Cerebellar cortex (tissue), 1 donor: ENCODE results near the gene SYNE3.

Experiments
- DNase-seq: peaks from one replicate; pipeline ENCODE4 v3.0.0-alpha.2; 2015; ENCODE audit warnings: low spot score

Gene SYNE3

DNA sequence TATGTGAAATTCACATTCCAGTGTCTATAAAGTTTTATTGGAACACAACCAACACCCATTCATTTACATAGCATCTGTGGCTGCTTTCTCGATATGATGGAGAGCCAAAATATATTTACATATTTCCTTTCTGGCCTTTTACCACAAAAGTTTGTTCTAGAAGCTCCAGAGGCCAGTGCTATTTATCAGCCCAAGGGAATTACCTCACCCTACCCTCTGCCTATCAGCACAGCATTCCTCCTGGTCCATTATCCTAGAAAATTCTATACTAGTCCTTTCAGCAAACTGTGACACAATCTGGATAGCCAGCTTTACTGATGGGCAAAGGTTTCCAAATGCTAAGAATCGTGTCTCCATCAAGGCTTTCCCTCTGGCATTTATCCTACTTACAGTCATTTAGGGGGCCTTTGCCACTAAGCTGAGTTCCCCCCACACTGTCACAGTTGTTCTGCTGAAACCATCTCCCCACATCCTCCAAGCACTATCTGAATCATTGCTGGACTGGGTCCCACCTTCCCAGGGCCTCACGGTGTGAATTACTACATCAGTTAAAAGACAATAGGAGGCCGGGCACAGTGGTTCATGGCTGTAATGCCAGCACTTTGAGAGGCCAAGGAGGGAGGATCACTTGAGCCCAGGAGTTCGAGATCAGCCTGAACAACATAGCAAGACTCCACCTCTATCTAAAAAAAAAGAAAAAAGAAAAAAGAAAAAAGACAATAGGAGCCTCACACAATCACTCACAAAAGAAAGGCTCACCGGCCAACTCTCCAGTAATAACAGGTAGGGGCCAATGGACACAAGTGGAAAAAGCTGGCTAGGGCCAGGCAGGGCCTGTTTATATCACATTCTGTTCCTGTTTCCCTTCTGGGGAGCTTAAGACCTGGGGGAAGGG lies 12.1 kb downstream of the SYNE3 start:
- no peak for DNase-seq

DNA sequence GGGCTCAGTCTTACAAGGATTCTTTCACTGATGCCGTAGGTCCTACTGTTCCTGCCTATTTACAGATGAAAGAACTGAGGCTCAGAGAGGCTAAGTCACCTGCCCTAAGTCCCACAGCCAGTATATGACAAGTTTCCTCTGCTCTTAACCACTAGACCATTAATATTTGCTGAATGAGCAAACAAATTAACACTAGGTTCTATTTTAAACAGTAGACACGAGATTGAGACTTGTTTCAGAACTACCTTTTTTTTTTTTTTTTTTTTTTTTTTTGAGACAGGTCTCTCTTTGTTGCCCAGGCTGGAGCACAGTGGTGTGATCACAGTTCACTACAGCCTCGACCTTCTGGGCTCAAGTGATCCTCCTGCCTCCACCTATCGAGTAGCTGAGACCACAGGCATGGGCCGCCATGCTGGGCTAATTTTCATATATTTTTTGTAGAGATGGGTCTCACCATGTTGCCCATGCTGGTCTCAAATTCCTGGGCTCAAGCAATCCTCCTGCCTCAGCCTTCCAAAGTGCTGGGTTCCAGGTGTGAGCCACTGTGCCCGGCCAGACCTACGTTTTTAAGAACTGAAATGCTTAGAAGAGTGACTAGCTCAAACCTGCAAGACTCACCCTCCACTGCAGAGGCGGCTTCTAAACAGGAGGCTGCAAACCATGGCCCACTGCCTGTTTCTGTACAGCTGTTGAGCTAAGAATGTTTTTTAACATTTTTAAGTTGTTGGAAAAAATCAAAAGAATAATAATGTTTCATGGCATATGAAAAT lies 12.9 kb downstream of the SYNE3 start:
- DNase-seq: no peak

GRCh38 chr14:95502381-95502950 lies 14.0 kb downstream of the SYNE3 start:
- DNase-seq: no peak

DNA sequence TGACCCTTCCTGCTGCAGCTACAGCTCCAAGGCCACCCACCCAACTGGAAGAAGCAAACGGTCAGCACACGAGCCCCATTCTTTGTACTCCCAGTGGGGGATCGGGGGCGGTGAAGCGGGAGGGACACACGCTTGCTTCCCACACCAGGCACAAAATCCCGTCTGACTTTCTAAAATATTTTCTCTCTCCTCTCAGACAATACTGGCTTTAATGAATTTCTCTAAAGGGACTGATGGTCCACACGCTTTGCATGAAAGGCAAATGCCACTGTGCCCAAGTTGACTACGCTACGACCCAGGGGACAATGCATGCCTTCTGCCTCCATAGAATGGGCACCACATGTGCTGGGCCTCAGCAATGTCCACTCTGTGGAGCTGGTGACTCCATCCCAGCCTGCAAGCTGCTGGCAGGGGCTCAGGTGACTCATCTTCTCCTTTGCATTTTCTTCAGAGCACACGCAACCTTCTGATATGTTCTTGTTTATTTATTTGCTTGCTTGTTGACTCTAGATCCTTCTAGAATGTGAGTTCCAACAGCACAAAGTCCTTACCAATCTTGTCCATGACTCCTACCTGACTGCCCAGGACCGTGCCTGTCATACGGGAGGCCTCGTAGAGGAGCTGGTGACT lies 15.6 kb downstream of the SYNE3 start:
- DNase-seq: no peak

- no peak for DNase-seq
Observed at GRCh38 chr14:95500201-95500681, 16.2 kb downstream of the SYNE3 start.

DNA sequence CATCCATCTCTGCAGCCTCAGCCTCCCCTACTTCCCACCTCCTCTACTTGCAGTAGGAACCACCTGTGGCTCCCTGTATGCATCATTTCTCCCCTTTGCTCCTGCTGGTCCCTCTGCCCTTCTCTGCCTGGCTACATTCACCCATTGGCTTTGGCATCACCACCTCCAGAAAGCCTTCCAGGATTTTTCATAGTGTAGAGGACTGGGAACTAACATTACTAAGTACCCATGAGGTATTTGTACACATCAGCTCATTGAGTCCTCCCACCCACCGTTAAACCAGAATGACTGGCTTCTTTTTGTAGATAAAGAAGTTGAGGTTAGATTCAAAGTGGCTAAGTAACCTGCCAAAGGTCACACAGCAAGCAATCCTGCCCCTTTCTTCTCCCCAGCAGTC lies 17.1 kb downstream of the SYNE3 start:
- DNase-seq: no peak

GRCh38 chr14:95498622-95499353 lies 17.7 kb downstream of the SYNE3 start:
- no peak for DNase-seq

DNA sequence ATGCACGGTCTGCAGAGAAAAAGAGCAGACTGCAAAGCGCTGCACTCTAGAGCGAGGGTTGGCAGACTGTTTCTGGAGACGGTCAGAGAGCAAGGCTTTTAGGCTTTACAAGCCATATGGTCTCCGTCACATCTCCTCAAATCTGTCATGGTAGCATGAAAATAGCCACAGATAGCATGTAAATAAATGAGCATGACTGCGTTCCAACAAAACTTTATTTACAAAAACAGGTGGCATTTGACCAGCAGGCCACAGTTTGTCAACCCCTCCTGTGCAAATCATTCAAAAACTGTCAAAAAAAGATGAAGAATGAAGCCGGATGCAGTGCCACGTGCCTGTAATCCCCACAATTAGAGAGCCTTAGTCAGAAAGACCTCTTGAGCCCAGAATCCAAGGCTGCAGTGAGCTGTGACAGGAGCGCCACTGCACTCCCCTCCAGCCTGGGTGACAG lies 18.9 kb downstream of the SYNE3 start:
- DNase-seq: peak; percentile 89

GRCh38 chr14:95496690-95497259 lies 19.7 kb downstream of the SYNE3 start:
- DNase-seq: no peak

DNA sequence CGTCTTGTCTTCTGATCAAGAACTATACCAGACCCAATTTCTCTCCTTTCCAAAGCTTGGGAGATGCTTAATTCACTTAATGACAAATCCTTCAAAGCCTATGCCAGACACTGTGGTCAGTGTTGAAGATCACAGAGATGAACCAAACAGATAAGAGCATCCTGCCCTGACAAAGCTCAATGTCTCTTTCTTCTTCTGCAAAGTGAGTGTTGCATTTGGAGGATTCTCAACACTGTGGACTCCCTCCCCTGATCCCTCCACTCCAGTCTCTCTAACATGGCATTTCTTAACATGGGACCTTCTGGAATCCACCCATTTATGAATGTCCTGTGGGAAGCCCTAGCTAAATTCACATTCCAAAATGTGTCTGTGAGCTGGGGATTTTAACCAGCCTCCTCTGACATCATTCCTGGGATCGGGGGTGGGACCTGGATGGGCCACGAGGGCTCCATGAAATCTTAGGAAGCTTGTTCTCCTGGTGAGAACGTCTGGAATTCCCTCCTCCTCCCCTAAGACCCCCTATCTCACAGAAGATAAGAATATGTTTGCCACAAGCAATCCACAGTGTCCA lies 20.3 kb downstream of the SYNE3 start:
- no peak for DNase-seq

DNA sequence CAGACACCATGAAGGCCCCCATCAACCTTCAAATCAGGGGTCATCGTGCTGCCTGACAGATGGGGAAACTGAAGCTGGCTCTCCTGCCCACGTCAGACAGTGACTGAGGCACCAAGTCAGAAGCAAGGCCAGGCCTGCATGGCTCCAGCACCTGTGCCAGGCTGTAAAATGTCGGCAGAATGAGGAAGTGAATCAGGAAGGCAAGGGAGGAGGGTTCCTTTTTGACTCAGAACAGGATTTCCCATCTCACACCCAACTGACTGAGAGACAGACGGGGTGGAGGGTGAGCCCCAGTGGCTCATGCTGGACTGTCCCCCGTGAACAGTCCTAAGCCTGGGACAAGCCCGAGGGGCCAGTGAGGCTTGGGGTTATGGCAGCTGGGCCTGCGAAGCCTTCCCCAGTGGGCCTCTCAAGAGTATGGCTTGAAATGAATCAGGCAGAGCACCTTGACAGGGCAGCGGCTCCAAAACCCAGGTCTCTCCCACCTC lies 20.9 kb downstream of the SYNE3 start:
- DNase-seq: no peak

- no peak for DNase-seq
Observed at GRCh38 chr14:95495076-95495475, 21.4 kb downstream of the SYNE3 start.

DNA sequence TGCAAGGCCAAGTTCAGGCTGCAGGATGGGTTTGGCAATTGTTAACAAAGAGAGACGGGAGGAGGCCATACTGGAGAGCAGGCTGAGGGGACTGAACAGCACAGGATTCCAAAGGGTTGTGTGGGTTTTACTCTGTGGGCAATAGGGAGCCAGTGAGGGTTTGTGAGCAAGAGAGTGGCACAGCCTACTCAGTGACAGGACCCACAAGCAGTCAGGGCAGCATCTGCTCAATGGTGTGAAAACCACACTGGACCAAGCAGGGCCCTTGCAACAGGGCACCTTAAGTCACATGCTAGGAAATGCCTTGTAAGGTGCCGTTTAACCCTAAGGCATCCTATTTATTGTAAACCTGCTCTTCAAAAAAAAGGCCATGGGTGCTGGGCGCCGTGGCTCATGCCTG lies 22.0 kb downstream of the SYNE3 start:
- no peak for DNase-seq

- no peak for DNase-seq
Observed at GRCh38 chr14:95493976-95494375, 22.5 kb downstream of the SYNE3 start.

DNA sequence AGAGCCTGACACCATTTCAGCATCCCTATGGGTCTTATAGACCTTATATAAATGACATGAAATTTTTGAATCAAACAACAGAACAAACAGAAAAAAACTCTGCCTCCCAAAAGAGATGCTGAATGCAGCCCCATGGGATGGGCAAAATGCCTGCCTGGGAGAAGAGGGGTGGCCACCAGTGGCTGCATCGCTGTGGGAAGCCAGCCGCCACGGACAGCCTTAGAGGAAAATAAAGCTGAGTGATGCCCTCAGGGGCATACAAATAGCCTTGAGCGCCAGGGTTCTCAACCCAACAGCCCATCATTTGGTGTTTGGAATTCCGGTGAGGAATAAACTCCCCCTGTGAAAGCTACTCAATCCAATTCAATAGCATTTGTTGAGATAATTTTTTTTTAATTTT lies 22.9 kb downstream of the SYNE3 start:
- DNase-seq: no peak

GRCh38 chr14:95491936-95492608 lies 24.4 kb downstream of the SYNE3 start:
- no peak for DNase-seq

GRCh38 chr14:95490727-95491451 lies 25.6 kb downstream of the SYNE3 start:
- no peak for DNase-seq

GRCh38 chr14:95490138-95490509 lies 26.3 kb downstream of the SYNE3 start:
- no peak for DNase-seq
